Mammary microvascular endothelial cell (primary cell): ENCODE measurements around the gene ZNF569. TPM values are rescaled to one million over a fixed set of nuclear protein-coding genes. Genes with fewer than 3 reads are reported as not detected.

ENCODE experiments used
- total RNA-seq: library from RNA; depleted of rRNA; stranded (reverse); fragments of >200 nt; gene quantifications from 2 replicates; pipeline ENCODE4 v1.2.3, GENCODE V29; 2015

Gene ZNF569
- 2.5 and 3.6 TPM in 2 replicates for total RNA-seq

GRCh38 chr19:37466798-37467607 lies at the start of gene ZNF569:
TSS of gene ZNF569 (minus strand) at chr19:37467444. CDS start at chr19:37444921, 22,523 bp downstream.

GRCh38 chr19:37506387-37507166 lies 39.3 kb upstream of the ZNF569 start, which contains the start of gene ZNF793:
TSS of gene ZNF793 (plus strand) at chr19:37506939. CDS start at chr19:37523440, 16,501 bp downstream.

GRCh38 chr19:37468961-37469777 lies 1.9 kb upstream of the ZNF569 start, which contains the start of gene ZNF570:
TSS of gene ZNF570 (plus strand) at chr19:37469356. CDS start at chr19:37470355, 999 bp downstream.

GRCh38 chr19:37370880-37371661 lies 96.2 kb downstream of the ZNF569 start, which contains the start of gene ZNF527:
TSS of gene ZNF527 (plus strand) at chr19:37371099. CDS start at chr19:37374199, 3,100 bp downstream.

Other genes starting within 250 kb of the ZNF569 start
- gene ZNF383, start 249.2 kb downstream of the ZNF569 start, total RNA-seq, result 2.7 and 3.4 TPM in 2 replicates
- 1.5 and 1.9 TPM in 2 replicates for gene ZNF527, start 96.3 kb downstream of the ZNF569 start, total RNA-seq
- 2.1 and 2.2 TPM in 2 replicates for gene ZNF570, start 1.9 kb upstream of the ZNF569 start, total RNA-seq
- gene ZNF793, start 39.5 kb upstream of the ZNF569 start, total RNA-seq, result 0.34 and 0.73 TPM in 2 replicates
- 1.6 and 1.8 TPM in 2 replicates for gene ZNF571, start 127.3 kb upstream of the ZNF569 start, total RNA-seq
- gene ZNF540, start 127.4 kb upstream of the ZNF569 start, total RNA-seq, result 1.4 TPM in 1 of 2 replicates, not detected in the other
- 6.1 and 12.3 TPM in 2 replicates for gene ZFP30, start 188.0 kb upstream of the ZNF569 start, total RNA-seq